Posterior cingulate gyrus (tissue), 11 donors: ENCODE measurements around the gene GPHA2.
A peak's percentile ranks its signal among the peaks of the same experiment; 100 is the strongest.
"Not testable (repeated sequence)": the region's sequence is repeated elsewhere in the genome, so short reads cannot be mapped to it uniquely, and the experiment has no call there.

Source experiments
- DNase-seq, 10 donors: peaks; one replicate each; pipeline versions ENCODE4 v3.0.0 to v3.0.0-alpha.2; 2020 to 2021; ENCODE audit warnings: mixed read lengths in 3 of 10
- intact Hi-C: fragments of 100-400 bp; cut with DNase I; formaldehyde crosslinking; loops from one replicate; pipeline ENCODE4 v1.15.1; 2023

The GPHA2 gene

GRCh38 chr11:64935359-64936081 is at the start of gene GPHA2:
GPHA2 (minus strand) TSS chr11:64935893; CDS start chr11:64935460, 433 bp downstream.
- DNase-seq, result no peak
- intact Hi-C loops, result no loop called here

DNA sequence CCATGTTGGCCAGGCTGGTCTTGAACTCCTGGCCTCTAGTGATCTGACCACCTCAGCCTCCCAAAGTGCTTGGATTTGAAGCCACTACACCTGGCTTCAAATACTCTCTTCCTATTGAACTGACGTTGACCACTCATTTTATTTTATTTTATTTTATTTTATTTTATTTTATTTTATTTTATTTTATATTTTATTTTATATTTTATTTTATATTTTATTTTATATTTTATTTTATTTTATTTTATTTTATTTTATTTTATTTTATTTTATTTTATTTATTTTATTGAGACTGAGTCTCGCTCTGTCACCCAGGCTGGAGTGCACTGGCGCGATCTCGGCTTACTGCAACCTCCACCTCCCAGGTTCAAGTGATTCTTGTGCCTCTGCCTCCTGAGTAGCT is 47.6 kb upstream of the GPHA2 start:
- intact Hi-C loops, result not testable (repeated sequence)
- DNase-seq, result peak in 1 of 10 donors; percentile 42

DNA sequence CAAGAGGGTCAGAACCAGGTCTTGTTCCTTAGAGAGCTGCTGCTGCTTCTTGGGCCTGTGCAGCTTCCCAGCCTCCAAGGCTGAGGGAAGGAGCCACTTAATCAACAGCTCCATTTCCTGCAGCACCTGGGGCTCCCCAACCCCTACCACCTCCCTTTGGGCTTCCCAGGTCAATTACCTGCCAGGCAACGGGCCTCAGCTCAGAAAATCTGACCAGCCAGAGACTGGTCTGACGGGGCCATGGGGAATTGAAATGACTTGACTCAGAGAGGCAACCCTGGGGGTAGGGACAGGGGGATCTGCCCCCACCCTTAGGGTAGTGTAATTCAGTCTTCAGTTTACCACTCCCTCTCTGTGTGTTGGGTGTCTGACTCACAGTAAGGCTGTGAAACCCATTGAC is 41.0 kb upstream of the GPHA2 start:
- no peak for DNase-seq

GRCh38 chr11:64974124-64974523 is 38.4 kb upstream of the GPHA2 start:
- intact Hi-C loops, result no loop called here
- DNase-seq, result no peak

More for the DNA sequence above, 41.0 kb upstream of the GPHA2 start:
- intact Hi-C loops, result no loop called here

DNA sequence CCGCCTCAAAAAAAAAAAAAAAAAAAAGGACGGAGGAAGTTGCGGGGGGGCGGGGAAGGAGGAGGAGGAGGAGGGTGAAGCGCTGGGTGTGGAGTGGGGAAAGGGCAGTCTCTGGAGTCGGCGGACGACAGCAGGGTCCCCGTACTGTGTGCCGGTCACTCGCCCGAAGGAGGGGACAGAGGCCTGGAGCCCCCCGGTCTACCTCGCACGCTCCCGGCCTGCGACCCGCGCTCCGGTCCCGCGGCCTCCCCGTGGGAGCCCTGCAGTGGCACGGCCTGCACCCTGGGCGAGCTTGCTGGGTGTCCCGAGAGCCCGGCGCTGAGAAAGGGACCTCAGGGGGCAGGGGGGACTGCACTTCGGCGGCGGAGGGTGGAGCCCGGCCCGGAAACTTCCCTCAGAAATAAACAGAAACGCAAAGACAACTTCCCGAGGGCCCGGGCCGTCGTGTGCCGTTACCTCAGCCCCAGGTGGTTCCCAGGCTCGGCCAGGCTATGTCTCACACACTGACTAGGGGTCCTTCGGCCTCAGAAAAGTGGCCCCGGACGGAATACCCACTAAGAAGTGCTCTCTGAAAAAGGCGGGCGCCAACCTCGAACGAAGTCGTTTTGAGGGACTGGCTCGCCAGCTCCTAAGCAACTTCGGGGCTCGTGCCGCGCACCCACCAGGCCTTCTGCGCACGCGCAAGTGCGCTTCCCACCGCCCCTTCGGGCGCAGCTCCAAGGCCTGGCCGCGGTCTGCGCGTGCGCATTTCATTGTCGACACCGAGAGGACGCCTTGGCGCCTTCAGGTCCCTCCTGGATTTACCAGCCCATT is 35.9 kb upstream of the GPHA2 start, which contains the start of gene MAJIN:
MAJIN (minus strand) TSS at position 688 of the 813 bp plus-strand sequence. CDS start 12,703 bp downstream, outside the sequence.
- intact Hi-C loops, result no loop called here
- peak in 9 of 10 donors; percentile 25 to 93 (median 59) for DNase-seq

- DNase-seq, result no peak
- intact Hi-C loops, result no loop called here
These were observed 35.0 kb upstream of the GPHA2 start for GRCh38 chr11:64970731-64971151.

- DNase-seq, result no peak
- intact Hi-C loops, result no loop called here
These were observed 33.5 kb upstream of the GPHA2 start for GRCh38 chr11:64969209-64969608.

- intact Hi-C loops, result no loop called here
- no peak for DNase-seq
These were observed 31.7 kb upstream of the GPHA2 start for GRCh38 chr11:64967375-64967774.

DNA sequence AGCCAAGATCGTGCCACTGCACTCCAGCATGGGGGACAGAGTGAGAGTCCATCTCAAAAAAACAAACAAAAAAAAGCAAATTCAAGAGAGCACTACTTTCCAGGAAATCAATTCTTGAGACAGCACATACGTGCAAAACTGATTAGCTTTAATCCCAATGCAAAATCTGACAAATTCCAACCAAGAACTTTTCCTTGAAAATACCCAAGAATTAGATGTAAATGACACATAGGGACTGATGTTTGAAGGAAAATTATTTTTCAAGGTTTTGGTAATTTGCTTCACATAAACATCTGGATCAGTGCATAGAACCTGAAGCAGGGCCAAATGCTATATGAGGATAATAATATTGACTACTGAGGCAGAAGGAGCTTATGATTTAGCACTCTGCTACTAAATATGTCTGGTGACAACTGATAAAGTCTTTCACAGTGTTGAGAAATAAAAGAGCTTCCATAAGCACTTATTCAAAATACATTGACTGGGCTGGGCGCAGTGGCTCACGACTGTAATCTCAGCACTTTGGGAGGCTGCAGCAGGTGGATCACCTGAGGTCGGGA is 27.5 kb upstream of the GPHA2 start:
- intact Hi-C loops, result no loop called here

GRCh38 chr11:64960719-64961118 is 25.0 kb upstream of the GPHA2 start:
- intact Hi-C loops, result no loop called here
- no peak for DNase-seq

More for the DNA sequence above, 27.5 kb upstream of the GPHA2 start:
- DNase-seq, result no peak

GRCh38 chr11:64959498-64959897 is 23.8 kb upstream of the GPHA2 start:
- intact Hi-C loops, result no loop called here
- no peak for DNase-seq

GRCh38 chr11:64954201-64954600 is 18.5 kb upstream of the GPHA2 start:
- intact Hi-C loops, result no loop called here
- DNase-seq, result no peak

- intact Hi-C loops, result no loop called here
These were observed 15.8 kb upstream of the GPHA2 start for GRCh38 chr11:64951529-64951928.

GRCh38 chr11:64947208-64947814 is 11.6 kb upstream of the GPHA2 start:
- intact Hi-C loops, result no loop called here
- DNase-seq, result no peak

More at GRCh38 chr11:64951529-64951928, 15.8 kb upstream of the GPHA2 start:
- DNase-seq, result no peak

DNA sequence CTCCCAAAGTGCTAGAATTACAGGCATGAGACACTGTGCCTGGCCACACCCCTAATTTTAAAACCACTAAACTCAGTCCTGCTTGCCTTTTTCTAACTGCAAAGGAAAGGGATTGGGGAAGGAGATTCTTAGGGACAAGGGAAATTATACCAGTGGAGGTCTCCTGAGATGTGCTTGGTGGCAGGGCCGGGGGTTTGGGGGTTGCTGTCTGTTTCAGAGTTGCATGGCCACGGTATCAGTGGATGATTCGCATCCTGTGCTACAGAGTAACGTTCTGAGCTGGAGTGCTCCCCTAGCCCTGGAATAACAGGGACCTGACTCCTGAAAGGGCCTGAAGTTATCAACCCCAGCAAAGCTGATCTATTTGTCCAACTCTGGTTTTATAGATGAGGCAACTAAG is 846 bp upstream of the GPHA2 start:
- DNase-seq, result no peak
- intact Hi-C loops, result no loop called here

DNA sequence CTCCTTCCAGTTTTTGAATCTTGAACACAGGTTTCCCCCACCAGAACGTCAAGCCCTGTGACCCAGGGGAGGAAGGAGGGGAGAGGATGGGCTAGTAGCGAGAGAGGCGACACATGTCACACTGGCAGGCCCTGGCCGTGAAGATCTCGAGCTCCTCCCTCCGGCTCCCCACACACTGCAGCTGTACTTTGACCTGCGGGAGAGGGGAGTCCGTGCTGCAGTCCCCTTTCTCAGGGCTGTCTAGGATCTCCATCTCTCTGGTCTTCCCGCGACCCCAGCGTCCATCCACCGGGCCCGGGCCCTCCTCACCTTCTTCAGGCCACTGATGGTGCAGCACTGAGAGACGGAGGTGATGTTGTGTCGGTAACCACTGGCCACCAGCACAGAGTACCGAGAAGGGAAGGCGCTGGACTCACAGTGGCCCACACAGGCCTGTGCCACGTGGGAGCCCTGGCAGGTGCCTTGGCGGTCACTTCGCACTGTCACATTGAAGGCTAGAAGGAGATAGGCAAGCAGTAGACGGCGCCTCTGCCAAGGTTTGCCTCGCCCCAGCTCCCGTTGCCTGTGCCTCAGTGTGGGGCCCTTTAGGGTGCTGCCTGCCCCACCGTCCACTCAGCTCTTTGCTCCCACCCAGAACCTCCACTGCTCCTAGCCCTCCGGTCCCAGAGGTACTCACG is 873 bp downstream of the GPHA2 start:
- intact Hi-C loops, result no loop called here
- DNase-seq, result peak in 1 of 10 donors; percentile 75

GRCh38 chr11:64933935-64934681 is 1.6 kb downstream of the GPHA2 start:
- intact Hi-C loops, result no loop called here
- DNase-seq, result peak in 1 of 10 donors; percentile 73

- intact Hi-C loops, result no loop called here
- DNase-seq, result peak in 1 of 10 donors; percentile 72
These were observed 2.3 kb downstream of the GPHA2 start for GRCh38 chr11:64933213-64933934.

- intact Hi-C loops, result no loop called here
- DNase-seq, result no peak
These were observed 3.4 kb downstream of the GPHA2 start for GRCh38 chr11:64932324-64932723.
